Measurements from ENCODE around the gene RTP3.
"Not testable (repeated sequence)": the region's sequence is repeated elsewhere in the genome, so short reads cannot be mapped to it uniquely, and the experiment has no call there.

RTP3 gene

GRCh38 chr3:46517016-46517783 lies 19.4 kb downstream of the RTP3 start:
- in situ Hi-C loops (cut with HindIII; ENCODE audit: low sequenced_read_pairs): no loop called here

- in situ Hi-C loops (cut with HindIII; ENCODE audit: low sequenced_read_pairs): no loop called here
Measured at GRCh38 chr3:46517784-46518181, 20.0 kb downstream of the RTP3 start.

- in situ Hi-C loops (cut with HindIII; ENCODE audit: low sequenced_read_pairs): no loop called here
Measured at GRCh38 chr3:46519952-46520351, 22.2 kb downstream of the RTP3 start.

GRCh38 chr3:46520531-46520930 lies 22.8 kb downstream of the RTP3 start:
- in situ Hi-C loops (cut with HindIII; ENCODE audit: low sequenced_read_pairs): no loop called here

GRCh38 chr3:46521096-46521495 lies 23.3 kb downstream of the RTP3 start:
- in situ Hi-C loops (cut with HindIII; ENCODE audit: low sequenced_read_pairs): no loop called here

- in situ Hi-C loops (cut with HindIII; ENCODE audit: low sequenced_read_pairs): not testable (repeated sequence)
Measured at GRCh38 chr3:46522201-46522600, 24.4 kb downstream of the RTP3 start.

- in situ Hi-C loops (cut with HindIII; ENCODE audit: low sequenced_read_pairs): no loop called here
Measured at GRCh38 chr3:46523556-46523955, 25.8 kb downstream of the RTP3 start.

GRCh38 chr3:46524008-46524407 lies 26.2 kb downstream of the RTP3 start:
- in situ Hi-C loops (cut with HindIII; ENCODE audit: low sequenced_read_pairs): no loop called here

- in situ Hi-C loops (cut with HindIII; ENCODE audit: low sequenced_read_pairs): no loop called here
Measured at GRCh38 chr3:46524832-46525231, 27.1 kb downstream of the RTP3 start.

- in situ Hi-C loops (cut with HindIII; ENCODE audit: low sequenced_read_pairs): no loop called here
Measured at GRCh38 chr3:46527239-46527638, 29.5 kb downstream of the RTP3 start.

- in situ Hi-C loops (cut with HindIII; ENCODE audit: low sequenced_read_pairs): no loop called here
Measured at GRCh38 chr3:46533091-46533490, 35.3 kb downstream of the RTP3 start.

GRCh38 chr3:46535746-46536145 lies 38.0 kb downstream of the RTP3 start:
- in situ Hi-C loops (cut with HindIII; ENCODE audit: low sequenced_read_pairs): no loop called here

- in situ Hi-C loops (cut with HindIII; ENCODE audit: low sequenced_read_pairs): no loop called here
Measured at GRCh38 chr3:46536758-46537157, 39.0 kb downstream of the RTP3 start.

GRCh38 chr3:46537316-46537715 lies 39.5 kb downstream of the RTP3 start:
- in situ Hi-C loops (cut with HindIII; ENCODE audit: low sequenced_read_pairs): no loop called here

GRCh38 chr3:46537779-46538178 lies 40.0 kb downstream of the RTP3 start:
- in situ Hi-C loops (cut with HindIII; ENCODE audit: low sequenced_read_pairs): no loop called here

- in situ Hi-C loops (cut with HindIII; ENCODE audit: low sequenced_read_pairs): not testable (repeated sequence)
Measured at GRCh38 chr3:46538425-46538802, 40.6 kb downstream of the RTP3 start.

GRCh38 chr3:46538803-46539442 lies 41.1 kb downstream of the RTP3 start:
- in situ Hi-C loops (cut with HindIII; ENCODE audit: low sequenced_read_pairs): no loop called here

- in situ Hi-C loops (cut with HindIII; ENCODE audit: low sequenced_read_pairs): no loop called here
Measured at GRCh38 chr3:46539443-46540005, 41.7 kb downstream of the RTP3 start.

GRCh38 chr3:46540550-46540949 lies 42.8 kb downstream of the RTP3 start:
- in situ Hi-C loops (cut with HindIII; ENCODE audit: low sequenced_read_pairs): no loop called here

GRCh38 chr3:46541835-46542234 lies 44.1 kb downstream of the RTP3 start:
- in situ Hi-C loops (cut with HindIII; ENCODE audit: low sequenced_read_pairs): no loop called here

GRCh38 chr3:46542344-46542743 lies 44.6 kb downstream of the RTP3 start:
- in situ Hi-C loops (cut with HindIII; ENCODE audit: low sequenced_read_pairs): no loop called here

GRCh38 chr3:46542801-46543201 lies 45.0 kb downstream of the RTP3 start:
- in situ Hi-C loops (cut with HindIII; ENCODE audit: low sequenced_read_pairs): no loop called here

All from DLD1 (cell line).